OCI-LY3 (cell line): ENCODE data around the gene RGS19.

Experiments used
- H2AFZ ChIP-seq: fragments of 200-600, 300-600 bp; shearing (Covaris generic); 2 replicates; pipeline ENCODE4 v1.6.0; 2014; ENCODE audit warnings: antibody characterized with exemption, low read depth, low read length
- H3K27ac ChIP-seq: fragments of 200-600, 300-600 bp; sonication (generic); 2 replicates; pipeline ENCODE4 v1.5.1; 2014; ENCODE audit warnings: mild to moderate bottlenecking, low read length, moderate library complexity, mixed read lengths
- H3K27me3 ChIP-seq: fragments of 200-600, 300-600 bp; sonication (generic); 2 replicates; pipeline ENCODE4 v1.6.1; 2014; ENCODE audit warnings: low read depth, low read length, mixed read lengths
- H3K36me3 ChIP-seq: fragments of 200-600, 300-600 bp; sonication (generic); replicated peaks from 2 replicates; pipeline ENCODE3; 2014; ENCODE audit warnings: low read depth, low read length, mixed read lengths
- H3K4me1 ChIP-seq: fragments of 300-600, 200-600 bp; sonication (generic); 2 replicates; pipeline ENCODE4 v1.6.1; 2014; ENCODE audit warnings: low read length, mixed read lengths
- H3K4me2 ChIP-seq: fragments of 200-600, 300-600 bp; sonication (generic); 2 replicates; pipeline ENCODE4 v1.6.1; 2014; ENCODE audit warnings: low read length, mixed read lengths
- H3K4me3 ChIP-seq: fragments of 300-600, 200-600 bp; sonication (generic); 2 replicates; pipeline ENCODE4 v1.5.1; 2014; ENCODE audit warnings: antibody characterized with exemption, mild to moderate bottlenecking, low read length, moderate library complexity
- H3K79me2 ChIP-seq: fragments of 300-600, 200-600 bp; shearing (Covaris generic); 2 replicates; pipeline ENCODE4 v1.6.1; 2014; ENCODE audit warnings: mild to moderate bottlenecking, low read length, mixed read lengths
- H3K9ac ChIP-seq: fragments of 300-600, 200-600 bp; shearing (Covaris generic); 2 replicates; pipeline ENCODE4 v1.6.0; 2014; ENCODE audit warnings: mild to moderate bottlenecking, low read length, moderate library complexity
- H3K9me3 ChIP-seq: fragments of 200-600, 300-600 bp; shearing (Covaris generic); 2 replicates; pipeline ENCODE4 v1.6.1; 2014; ENCODE audit warnings: low read length, mixed read lengths; ENCODE audit not compliant: insufficient read depth
- H4K20me1 ChIP-seq: fragments of 200-600, 300-600 bp; sonication (generic); 2 replicates; pipeline ENCODE4 v1.6.1; 2016; ENCODE audit warnings: low read length, mixed read lengths; ENCODE audit not compliant: insufficient read depth
- CTCF ChIP-seq: fragments of 200-600, 300-600 bp; sonication (generic); IDR thresholded peaks from 2 replicates; pipeline ENCODE4 v1.5.1; 2014; ENCODE audit warnings: antibody characterized with exemption, low read length, low read depth
- EZH2phosphoT487 ChIP-seq: fragments of 200-600 bp; shearing (Covaris generic); IDR thresholded peaks from 2 replicates; pipeline ENCODE4 v1.6.1; 2018; ENCODE audit warnings: antibody characterized with exemption, mixed run types, low read depth

RGS19 gene

GRCh38 chr20:64056639-64056888 is 22.8 kb downstream of the RGS19 start:
- H3K4me3 ChIP-seq, result peak overlapping the region; percentile 69
- no peaks in the 10 kb centered on the region for H4K20me1 ChIP-seq
- H3K79me2 ChIP-seq, result no peaks in the 10 kb centered on the region
- no peaks in the 10 kb centered on the region for H3K36me3 ChIP-seq
- peaks cover 5% of the 10 kb centered on the region; the same call in 1 of the 2 replicates for H3K27me3 ChIP-seq
- H3K4me1 ChIP-seq, result peaks cover 43% of the 10 kb centered on the region
- peak overlapping the region; percentile 44; the same call in 1 of the 2 replicates for H3K9ac ChIP-seq
- no peak overlapping the region for H2AFZ ChIP-seq
- no peaks in the 10 kb centered on the region for H3K9me3 ChIP-seq
- H3K27ac ChIP-seq, result no peak overlapping the region
- no peak for TF ChIP-seq EZH2phosphoT487
- TF ChIP-seq CTCF, result no peak
- H3K4me2 ChIP-seq, result peak overlapping the region; percentile 83

- Histone ChIP-seq H3K79me2 (no peaks in the 10 kb centered on the region), H2AFZ (no peak overlapping the region), H3K4me2 (peak overlapping the region; percentile 83; the same call in 1 of the 2 replicates), H3K36me3 (no peaks in the 10 kb centered on the region), H3K4me1 (peaks cover 43% of the 10 kb centered on the region), H3K9ac (no peak overlapping the region; the same call in 1 of the 2 replicates), H3K27me3 (peaks cover 5% of the 10 kb centered on the region; the same call in 1 of the 2 replicates), H3K27ac (no peak overlapping the region), H4K20me1 (no peaks in the 10 kb centered on the region), H3K9me3 (no peaks in the 10 kb centered on the region), H3K4me3 (no peak overlapping the region)
- TF ChIP-seq EZH2phosphoT487 (no peak), CTCF (no peak)
These were observed 23.3 kb downstream of the RGS19 start for GRCh38 chr20:64055893-64056638.

- no peaks in the 10 kb centered on the region for H3K79me2 ChIP-seq
- no peak overlapping the region for H2AFZ ChIP-seq
- H3K4me3 ChIP-seq, result no peak overlapping the region
- H3K4me1 ChIP-seq, result peaks cover 43% of the 10 kb centered on the region
- no peaks in the 10 kb centered on the region for H3K36me3 ChIP-seq
- TF ChIP-seq CTCF (no peak), EZH2phosphoT487 (no peak)
- H4K20me1 ChIP-seq, result no peaks in the 10 kb centered on the region
- peaks cover 5% of the 10 kb centered on the region; the same call in 1 of the 2 replicates for H3K27me3 ChIP-seq
- peak overlapping the region; percentile 83; the same call in 1 of the 2 replicates for H3K4me2 ChIP-seq
- H3K9me3 ChIP-seq, result no peaks in the 10 kb centered on the region
- no peak overlapping the region for H3K9ac ChIP-seq
- no peak overlapping the region for H3K27ac ChIP-seq
These were observed 23.9 kb downstream of the RGS19 start for GRCh38 chr20:64055396-64055892.

- peak; percentile 44 for TF ChIP-seq CTCF
- TF ChIP-seq EZH2phosphoT487, result no peak
- no peak overlapping the region for H3K9ac ChIP-seq
- no peaks in the 10 kb centered on the region for H4K20me1 ChIP-seq
- no peak overlapping the region for H3K27ac ChIP-seq
- H3K4me3 ChIP-seq, result no peak overlapping the region
- no peaks in the 10 kb centered on the region for H3K36me3 ChIP-seq
- peaks cover 43% of the 10 kb centered on the region for H3K4me1 ChIP-seq
- no peak overlapping the region; the same call in 1 of the 2 replicates for H2AFZ ChIP-seq
- peaks cover 5% of the 10 kb centered on the region; the same call in 1 of the 2 replicates for H3K27me3 ChIP-seq
- no peaks in the 10 kb centered on the region for H3K79me2 ChIP-seq
- no peaks in the 10 kb centered on the region for H3K9me3 ChIP-seq
- H3K4me2 ChIP-seq, result no peak overlapping the region
These were observed 25.3 kb downstream of the RGS19 start for GRCh38 chr20:64053841-64054661.
